Stimulated activated CD4-positive, alpha-beta T cell treated with anti-CD3 and anti-CD28 coated beads, Interleukin-4, amount 100 ng/mL, for 4 hours (primary cell): ENCODE results near the gene LDOC1.
"Not testable (repeated sequence)": the region's sequence is repeated elsewhere in the genome, so short reads cannot be mapped to it uniquely, and the experiment has no call there.

ENCODE experiments used
- DNase-seq, 2 experiments: peaks; one replicate each; pipeline ENCODE4 v3.0.0-alpha.2; 2020

LDOC1 gene

GRCh38 chrX:141176586-141177451 is at the start of gene LDOC1:
Gene LDOC1 (minus strand): TSS chrX:141177129. CDS start chrX:141177021, 108 bp downstream.
- DNase-seq: peak; percentile 62 to 75

GRCh38 chrX:141221611-141222010 is 44.7 kb upstream of the LDOC1 start:
- DNase-seq: no peak

DNA sequence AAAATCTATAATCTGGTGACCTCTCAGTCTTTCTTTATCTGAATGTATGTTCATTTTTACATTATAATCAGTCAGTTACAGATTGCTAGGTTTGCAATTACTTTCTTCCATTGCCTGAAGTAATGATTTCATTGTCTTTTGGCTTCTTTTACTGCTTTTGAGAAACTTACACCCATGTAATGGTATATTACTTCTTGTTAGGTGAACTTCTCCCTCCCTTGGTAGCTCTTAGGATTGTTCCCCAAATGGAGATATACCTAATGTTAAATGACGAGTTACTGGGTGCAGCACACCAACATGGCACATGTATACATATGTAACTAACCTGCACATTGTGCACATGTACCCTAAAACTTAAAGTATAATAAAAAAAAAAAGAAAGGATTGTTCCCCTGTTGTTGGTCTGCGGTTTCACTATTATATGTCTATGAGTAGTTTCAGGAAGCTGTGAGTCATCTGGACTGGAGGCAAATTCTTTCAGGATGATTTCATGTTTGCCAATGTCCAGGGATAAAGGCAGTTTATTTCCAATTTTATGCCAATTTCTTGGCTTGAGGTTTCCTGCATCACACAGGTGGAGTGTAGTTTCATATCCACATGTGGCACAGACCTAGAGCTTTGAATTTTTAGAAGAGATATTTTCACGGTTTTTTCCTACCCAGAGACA is 43.5 kb upstream of the LDOC1 start:
- DNase-seq: no peak

- DNase-seq: no peak
Measured at GRCh38 chrX:141214196-141214595, 37.3 kb upstream of the LDOC1 start.

DNA sequence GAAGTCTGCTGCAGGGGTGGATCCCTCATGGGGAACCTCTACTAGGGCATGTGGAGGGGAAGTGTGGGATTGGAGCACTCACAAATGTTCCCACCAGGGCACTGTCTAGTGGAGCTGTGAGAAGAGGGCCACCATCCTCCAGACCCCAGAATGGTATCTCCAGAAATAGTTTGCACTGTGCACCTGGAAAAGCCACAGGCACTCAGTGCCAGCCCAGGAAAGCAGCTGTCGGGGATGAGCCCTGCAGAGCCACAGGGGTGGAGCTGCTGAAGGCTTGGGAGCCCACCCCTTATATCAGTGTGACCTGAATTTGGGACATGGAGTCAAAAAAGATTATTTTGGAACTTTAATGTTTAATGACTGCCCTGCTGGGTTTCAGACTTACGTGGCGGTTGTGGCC is 25.0 kb upstream of the LDOC1 start:
- no peak for DNase-seq

- not testable (repeated sequence) for DNase-seq
Measured at GRCh38 chrX:141188573-141188972, 11.6 kb upstream of the LDOC1 start.

- no peak for DNase-seq
Measured at GRCh38 chrX:141185366-141185765, 8.4 kb upstream of the LDOC1 start.

DNA sequence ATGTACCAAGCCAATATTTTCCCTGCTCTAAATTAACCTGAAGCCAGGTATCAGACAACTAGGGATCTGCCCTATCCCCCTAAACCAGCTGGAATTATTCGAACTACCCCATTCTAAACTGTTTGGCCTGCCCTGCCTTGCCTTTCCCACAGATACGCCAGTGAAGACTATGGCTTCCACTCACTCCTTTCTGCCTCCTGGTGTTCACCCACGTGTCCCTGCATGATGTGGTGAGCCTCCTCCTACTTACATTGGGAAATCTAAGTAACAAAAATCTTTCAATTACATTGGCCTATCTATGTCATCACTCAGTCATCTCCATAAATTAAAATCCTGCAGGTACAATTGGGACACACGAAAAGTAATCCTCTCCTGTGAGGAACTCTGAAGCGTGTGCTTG is 6.1 kb upstream of the LDOC1 start:
- no peak for DNase-seq

GRCh38 chrX:141180851-141181250 is 3.9 kb upstream of the LDOC1 start:
- no peak for DNase-seq

DNA sequence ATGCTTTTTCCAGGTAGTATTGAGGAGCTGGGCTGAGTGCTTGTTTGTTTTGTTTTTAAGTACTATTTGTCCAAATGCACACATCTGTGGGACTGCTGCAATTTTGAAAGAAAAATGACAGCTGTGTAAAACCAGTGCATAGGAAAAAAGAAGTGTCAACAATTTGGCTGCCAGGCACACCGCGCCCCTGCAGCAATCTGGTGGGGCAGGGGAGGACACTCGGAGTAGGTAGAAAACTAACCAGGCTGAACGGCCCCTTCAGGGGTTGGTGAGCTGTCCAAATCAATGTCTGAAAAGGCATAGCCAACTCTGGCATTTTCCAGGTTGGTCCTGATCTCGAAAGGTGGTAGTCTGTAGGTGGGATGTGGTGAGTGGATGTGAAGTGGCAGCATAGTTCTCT is 1.1 kb downstream of the LDOC1 start:
- DNase-seq: no peak

GRCh38 chrX:141164406-141164805 is 12.5 kb downstream of the LDOC1 start:
- DNase-seq: no peak

DNA sequence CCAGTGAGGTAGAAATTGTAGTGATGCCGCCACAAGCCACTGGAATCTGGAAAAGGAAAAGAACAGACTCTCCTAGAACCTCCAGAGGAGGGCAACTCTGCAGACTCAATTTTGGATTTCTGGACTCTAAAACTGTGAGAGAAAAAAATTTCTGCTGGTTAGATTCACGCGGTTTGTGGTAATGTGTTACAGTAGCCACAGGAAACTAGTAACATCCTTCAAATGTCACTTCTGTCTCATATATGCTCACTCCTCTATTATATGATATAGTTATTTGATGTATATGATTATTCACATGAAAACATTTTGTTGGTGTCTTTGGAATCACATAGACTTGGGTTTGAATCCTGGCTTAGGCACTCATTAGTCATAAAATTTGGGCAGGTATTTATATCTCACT is 18.8 kb downstream of the LDOC1 start:
- DNase-seq: no peak

- not testable (repeated sequence) for DNase-seq
Measured at GRCh38 chrX:141155231-141155630, 21.7 kb downstream of the LDOC1 start.

DNA sequence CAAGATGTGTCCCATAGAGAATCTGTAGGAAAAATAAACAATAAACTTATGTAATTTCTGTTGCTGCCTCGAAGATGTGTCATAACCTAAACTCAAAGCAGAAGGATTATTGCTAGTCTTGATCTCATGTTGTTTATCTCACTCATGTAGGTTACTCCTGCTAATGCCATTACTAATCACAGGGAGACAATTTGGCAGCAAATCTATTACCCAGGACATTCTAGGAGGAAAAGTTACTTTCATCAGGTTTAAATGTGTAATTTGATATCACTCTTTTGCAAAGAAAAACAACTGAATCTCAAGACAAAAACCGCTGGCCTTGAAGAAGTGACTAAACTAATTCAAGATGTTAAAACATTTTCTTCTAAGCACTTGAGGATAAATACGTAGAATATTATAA is 34.0 kb downstream of the LDOC1 start:
- no peak for DNase-seq

- no peak for DNase-seq
Measured at GRCh38 chrX:141133272-141133671, 43.7 kb downstream of the LDOC1 start.

DNA sequence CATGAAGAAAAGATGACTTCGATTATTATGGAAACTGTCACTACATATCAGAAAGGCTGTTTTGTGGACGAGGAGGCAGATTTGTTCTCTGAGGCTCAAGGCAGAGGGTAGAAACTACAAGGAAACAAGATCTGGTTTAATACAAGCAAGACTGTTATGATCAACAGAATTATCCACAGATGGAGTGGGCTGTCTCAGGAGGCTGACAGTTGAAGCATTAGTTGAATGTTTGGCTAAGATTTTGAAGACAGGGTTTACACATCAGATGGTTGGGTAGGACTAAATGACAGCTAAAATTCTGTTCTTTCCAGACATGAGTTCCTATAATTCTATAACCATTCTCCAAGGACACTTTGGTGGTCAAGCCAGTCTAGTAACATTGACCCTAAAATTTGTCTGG is 49.8 kb downstream of the LDOC1 start:
- DNase-seq: no peak
